ENCODE data around the gene OR52E2. TPM values are rescaled to one million over a fixed set of nuclear protein-coding genes. Genes with fewer than 3 reads are reported as not detected.
A peak's percentile ranks its signal among the peaks of the same experiment; 100 is the strongest.

The OR52E2 gene
- polyA plus RNA-seq, 2 of the 4 experiments (the other 2 are of a cell fraction) = not detected

DNA sequence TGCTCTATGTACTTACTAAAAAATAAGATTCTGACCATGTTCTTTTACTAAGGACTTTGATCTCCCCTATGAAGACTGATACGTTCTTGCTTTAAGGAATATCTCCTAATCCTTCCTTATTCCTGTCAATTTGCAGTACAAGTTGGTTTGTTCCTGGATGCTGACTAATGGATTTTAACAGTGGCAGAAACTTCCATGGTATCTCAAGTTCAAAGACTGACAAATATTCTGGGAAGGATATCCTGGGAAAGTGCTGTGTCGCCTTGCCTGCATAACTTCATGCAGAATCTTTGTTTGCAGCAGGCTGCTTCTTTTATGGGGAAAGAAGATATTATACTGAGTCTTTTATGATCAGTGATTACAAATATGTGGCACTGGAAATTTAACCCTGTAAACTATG lies 21.5 kb downstream of the OR52E2 start:
- CTCF ChIA-PET = no interaction called here
- WGBS (ENCODE audit: missing lambda C conversion rate) = 9% methylated on average over 2 of the region's 2 CpGs
- no peaks in the 10 kb centered on the region for H3K4me1 ChIP-seq
- DNase-seq (ENCODE audit: low read depth in 1 of 2, low spot score in 1 of 2) (no peak), ATAC-seq (no peak), FAIRE-seq (no peak)
- TF ChIP-seq CBX8 (IDR thresholded peaks at IDR 0.05) = no peak
- TF ChIP-seq MAFK (IDR thresholded peaks at IDR 0.05; ENCODE audit: partially characterized antibody) = peak; percentile 78
- TF ChIP-seq RAD21 (conservative IDR thresholded peaks at IDR 0.05 in 1 of 2, IDR thresholded peaks at IDR 0.05 in 1 of 2) = no peak
- no peak for TF ChIP-seq ZC3H11A (IDR thresholded peaks at IDR 0.05)
- no peak overlapping the region for H3K4me2 ChIP-seq
- no peak overlapping the region for H3K27ac ChIP-seq
- POLR2A ChIA-PET = no interaction called here
- no peaks in the 10 kb centered on the region for H3K9me3 ChIP-seq
- H3K4me3 ChIP-seq = no peak overlapping the region

- POLR2A ChIA-PET = no interaction called here
- no peaks in the 10 kb centered on the region for H3K9me3 ChIP-seq
- CTCF ChIA-PET = no interaction called here
- no peaks in the 10 kb centered on the region for H3K4me1 ChIP-seq
- no peak for DNase-seq (ENCODE audit: low read depth in 1 of 2, low spot score in 1 of 2)
- WGBS (ENCODE audit: missing lambda C conversion rate) = 28% methylated on average over 2 of the region's 2 CpGs
- H3K4me3 ChIP-seq = no peak overlapping the region
- no peak overlapping the region for H3K27ac ChIP-seq
- TF ChIP-seq ZC3H11A (IDR thresholded peaks at IDR 0.05) (no peak), POLR2AphosphoS2 (conservative IDR thresholded peaks at IDR 0.05; ENCODE audit: low read length) (no peak), EHMT2 (IDR thresholded peaks at IDR 0.05; ENCODE audit: low read depth) (no peak), EHF (CRISPR knock-in tag; IDR thresholded peaks at IDR 0.05) (no peak), POLR2A (IDR thresholded peaks at IDR 0.05; ENCODE audit: low read length) (no peak), RARB (CRISPR knock-in tag; IDR thresholded peaks at IDR 0.05) (no peak), RAD21 (conservative IDR thresholded peaks at IDR 0.05 in 1 of 2, IDR thresholded peaks at IDR 0.05 in 1 of 2) (no peak), CHD2 (IDR thresholded peaks at IDR 0.05; ENCODE audit: low read length, partially characterized antibody) (no peak), FOXS1 (CRISPR knock-in tag; IDR thresholded peaks at IDR 0.05) (no peak), EP300 (IDR thresholded peaks at IDR 0.05) (no peak), ESRRA (IDR thresholded peaks at IDR 0.05; ENCODE audit: borderline replicate concordance, low read length) (no peak), GATA3 (IDR thresholded peaks at IDR 0.05; ENCODE audit: borderline replicate concordance) (no peak), FOSB (CRISPR knock-in tag; IDR thresholded peaks at IDR 0.05) (no peak)
- TF ChIP-seq, protein P1, sequence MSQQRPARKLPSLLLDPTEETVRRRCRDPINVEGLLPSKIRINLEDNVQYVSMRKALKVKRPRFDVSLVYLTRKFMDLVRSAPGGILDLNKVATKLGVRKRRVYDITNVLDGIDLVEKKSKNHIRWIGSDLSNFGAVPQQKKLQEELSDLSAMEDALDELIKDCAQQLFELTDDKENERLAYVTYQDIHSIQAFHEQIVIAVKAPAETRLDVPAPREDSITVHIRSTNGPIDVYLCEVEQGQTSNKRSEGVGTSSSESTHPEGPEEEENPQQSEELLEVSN (IDR thresholded peaks at IDR 0.05; ENCODE audit: borderline replicate concordance, low read depth) = no peak
- TF ChIP-seq, protein P2, sequence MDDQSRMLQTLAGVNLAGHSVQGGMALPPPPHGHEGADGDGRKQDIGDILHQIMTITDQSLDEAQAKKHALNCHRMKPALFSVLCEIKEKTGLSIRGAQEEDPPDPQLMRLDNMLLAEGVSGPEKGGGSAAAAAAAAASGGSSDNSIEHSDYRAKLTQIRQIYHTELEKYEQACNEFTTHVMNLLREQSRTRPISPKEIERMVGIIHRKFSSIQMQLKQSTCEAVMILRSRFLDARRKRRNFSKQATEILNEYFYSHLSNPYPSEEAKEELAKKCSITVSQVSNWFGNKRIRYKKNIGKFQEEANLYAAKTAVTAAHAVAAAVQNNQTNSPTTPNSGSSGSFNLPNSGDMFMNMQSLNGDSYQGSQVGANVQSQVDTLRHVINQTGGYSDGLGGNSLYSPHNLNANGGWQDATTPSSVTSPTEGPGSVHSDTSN (IDR thresholded peaks at IDR 0.05) = no peak
- TF ChIP-seq, protein P3, sequence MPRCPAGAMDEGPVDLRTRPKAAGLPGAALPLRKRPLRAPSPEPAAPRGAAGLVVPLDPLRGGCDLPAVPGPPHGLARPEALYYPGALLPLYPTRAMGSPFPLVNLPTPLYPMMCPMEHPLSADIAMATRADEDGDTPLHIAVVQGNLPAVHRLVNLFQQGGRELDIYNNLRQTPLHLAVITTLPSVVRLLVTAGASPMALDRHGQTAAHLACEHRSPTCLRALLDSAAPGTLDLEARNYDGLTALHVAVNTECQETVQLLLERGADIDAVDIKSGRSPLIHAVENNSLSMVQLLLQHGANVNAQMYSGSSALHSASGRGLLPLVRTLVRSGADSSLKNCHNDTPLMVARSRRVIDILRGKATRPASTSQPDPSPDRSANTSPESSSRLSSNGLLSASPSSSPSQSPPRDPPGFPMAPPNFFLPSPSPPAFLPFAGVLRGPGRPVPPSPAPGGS (IDR thresholded peaks at IDR 0.05) = no peak
- TF ChIP-seq, protein P4, sequence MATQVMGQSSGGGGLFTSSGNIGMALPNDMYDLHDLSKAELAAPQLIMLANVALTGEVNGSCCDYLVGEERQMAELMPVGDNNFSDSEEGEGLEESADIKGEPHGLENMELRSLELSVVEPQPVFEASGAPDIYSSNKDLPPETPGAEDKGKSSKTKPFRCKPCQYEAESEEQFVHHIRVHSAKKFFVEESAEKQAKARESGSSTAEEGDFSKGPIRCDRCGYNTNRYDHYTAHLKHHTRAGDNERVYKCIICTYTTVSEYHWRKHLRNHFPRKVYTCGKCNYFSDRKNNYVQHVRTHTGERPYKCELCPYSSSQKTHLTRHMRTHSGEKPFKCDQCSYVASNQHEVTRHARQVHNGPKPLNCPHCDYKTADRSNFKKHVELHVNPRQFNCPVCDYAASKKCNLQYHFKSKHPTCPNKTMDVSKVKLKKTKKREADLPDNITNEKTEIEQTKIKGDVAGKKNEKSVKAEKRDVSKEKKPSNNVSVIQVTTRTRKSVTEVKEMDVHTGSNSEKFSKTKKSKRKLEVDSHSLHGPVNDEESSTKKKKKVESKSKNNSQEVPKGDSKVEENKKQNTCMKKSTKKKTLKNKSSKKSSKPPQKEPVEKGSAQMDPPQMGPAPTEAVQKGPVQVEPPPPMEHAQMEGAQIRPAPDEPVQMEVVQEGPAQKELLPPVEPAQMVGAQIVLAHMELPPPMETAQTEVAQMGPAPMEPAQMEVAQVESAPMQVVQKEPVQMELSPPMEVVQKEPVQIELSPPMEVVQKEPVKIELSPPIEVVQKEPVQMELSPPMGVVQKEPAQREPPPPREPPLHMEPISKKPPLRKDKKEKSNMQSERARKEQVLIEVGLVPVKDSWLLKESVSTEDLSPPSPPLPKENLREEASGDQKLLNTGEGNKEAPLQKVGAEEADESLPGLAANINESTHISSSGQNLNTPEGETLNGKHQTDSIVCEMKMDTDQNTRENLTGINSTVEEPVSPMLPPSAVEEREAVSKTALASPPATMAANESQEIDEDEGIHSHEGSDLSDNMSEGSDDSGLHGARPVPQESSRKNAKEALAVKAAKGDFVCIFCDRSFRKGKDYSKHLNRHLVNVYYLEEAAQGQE (IDR thresholded peaks at IDR 0.05) = no peak
- TF ChIP-seq, protein P5, sequence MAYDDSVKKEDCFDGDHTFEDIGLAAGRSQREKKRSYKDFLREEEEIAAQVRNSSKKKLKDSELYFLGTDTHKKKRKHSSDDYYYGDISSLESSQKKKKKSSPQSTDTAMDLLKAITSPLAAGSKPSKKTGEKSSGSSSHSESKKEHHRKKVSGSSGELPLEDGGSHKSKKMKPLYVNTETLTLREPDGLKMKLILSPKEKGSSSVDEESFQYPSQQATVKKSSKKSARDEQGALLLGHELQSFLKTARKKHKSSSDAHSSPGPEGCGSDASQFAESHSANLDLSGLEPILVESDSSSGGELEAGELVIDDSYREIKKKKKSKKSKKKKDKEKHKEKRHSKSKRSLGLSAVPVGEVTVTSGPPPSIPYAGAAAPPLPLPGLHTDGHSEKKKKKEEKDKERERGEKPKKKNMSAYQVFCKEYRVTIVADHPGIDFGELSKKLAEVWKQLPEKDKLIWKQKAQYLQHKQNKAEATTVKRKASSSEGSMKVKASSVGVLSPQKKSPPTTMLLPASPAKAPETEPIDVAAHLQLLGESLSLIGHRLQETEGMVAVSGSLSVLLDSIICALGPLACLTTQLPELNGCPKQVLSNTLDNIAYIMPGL (CRISPR knock-in tag; IDR thresholded peaks at IDR 0.05; ENCODE audit: borderline replicate concordance) = no peak
- TF ChIP-seq, protein P6, sequence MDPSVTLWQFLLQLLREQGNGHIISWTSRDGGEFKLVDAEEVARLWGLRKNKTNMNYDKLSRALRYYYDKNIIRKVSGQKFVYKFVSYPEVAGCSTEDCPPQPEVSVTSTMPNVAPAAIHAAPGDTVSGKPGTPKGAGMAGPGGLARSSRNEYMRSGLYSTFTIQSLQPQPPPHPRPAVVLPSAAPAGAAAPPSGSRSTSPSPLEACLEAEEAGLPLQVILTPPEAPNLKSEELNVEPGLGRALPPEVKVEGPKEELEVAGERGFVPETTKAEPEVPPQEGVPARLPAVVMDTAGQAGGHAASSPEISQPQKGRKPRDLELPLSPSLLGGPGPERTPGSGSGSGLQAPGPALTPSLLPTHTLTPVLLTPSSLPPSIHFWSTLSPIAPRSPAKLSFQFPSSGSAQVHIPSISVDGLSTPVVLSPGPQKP (IDR thresholded peaks at IDR 0.05; ENCODE audit: low read depth, low read length) = no peak
- no peak for FAIRE-seq
- ATAC-seq = no peak
- no peak overlapping the region for H3K4me2 ChIP-seq
These were observed 22.8 kb downstream of the OR52E2 start for GRCh38 chr11:5036669-5037068.
